C4-2B (cell line): ENCODE data around the gene CRAT.

Experiments used
- H3K27ac ChIP-seq: fragments of 450-650 bp; 2 replicates; pipeline ENCODE4 v1.5.1; 2017
- CTCF ChIP-seq: fragments of 450-650 bp; conservative IDR thresholded peaks from 2 replicates; pipeline ENCODE4 v1.5.1; 2017; ENCODE audit warnings: mild to moderate bottlenecking
- ZFX ChIP-seq: fragments of 450-650 bp; IDR thresholded peaks from 2 replicates; pipeline ENCODE4 v1.6.1; 2017

CRAT gene

DNA sequence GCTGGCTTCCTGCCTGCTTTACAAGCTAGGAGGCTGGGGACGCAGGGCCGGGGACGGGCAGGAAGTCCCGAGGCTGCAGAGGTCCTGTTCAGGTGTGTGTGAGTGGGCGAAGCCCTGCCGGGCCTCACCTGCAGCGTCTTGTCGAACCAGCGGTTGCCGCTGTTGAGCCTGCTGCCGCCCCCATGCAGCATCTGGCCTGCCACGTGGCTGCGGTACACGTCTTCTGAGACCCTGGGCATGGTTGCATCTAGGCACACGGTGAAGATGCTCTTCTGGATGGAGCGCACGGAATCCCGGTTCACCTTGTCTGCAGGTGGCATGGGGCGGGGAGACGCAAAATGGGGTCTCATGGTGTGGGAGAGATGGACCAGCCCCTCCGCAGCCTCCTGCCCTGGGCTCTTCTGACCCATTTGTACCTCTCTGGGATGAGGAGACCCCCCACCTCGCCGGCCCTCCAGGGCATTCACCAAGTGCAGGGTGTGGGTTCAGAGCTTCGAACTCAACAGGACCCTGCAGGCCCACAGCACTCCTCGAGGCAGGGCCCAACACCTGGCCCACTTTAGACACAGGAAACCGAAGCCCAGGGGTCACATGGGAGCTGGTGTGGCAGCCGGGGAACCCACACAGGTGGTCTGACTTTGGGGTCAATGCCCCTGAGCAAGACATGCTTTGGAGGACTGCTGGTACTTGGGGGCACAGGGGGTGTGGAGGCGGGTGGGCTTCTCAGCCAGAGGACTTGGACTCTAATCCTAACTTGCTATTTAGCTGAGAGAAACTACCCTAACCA lies 10.0 kb downstream of the CRAT start:
- no peak overlapping the region for H3K27ac ChIP-seq
- TF ChIP-seq ZFX, result no peak
- no peak for TF ChIP-seq CTCF

DNA sequence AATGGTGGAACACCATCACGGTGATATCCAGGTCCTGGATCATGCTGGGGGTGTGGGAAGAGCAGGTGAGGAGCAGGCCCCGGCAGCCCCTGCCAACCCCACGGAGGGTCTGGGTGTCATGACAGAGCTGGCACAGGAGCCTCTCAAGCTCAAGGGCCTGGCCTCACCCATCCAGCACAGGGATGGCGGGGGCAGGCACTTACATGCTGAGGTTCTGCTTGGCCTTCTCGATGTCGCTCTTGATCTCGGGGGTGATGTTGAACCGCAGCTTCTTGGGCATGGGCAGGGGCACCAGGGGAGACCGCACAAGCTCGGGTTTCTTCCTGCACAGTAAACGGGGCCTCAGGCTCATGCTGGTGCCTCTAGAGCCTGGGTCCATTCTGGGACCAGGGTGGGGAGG lies 12.3 kb downstream of the CRAT start:
- TF ChIP-seq CTCF (no peak), ZFX (no peak)
- no peak overlapping the region for H3K27ac ChIP-seq

GRCh38 chr9:129097671-129098306 lies 12.8 kb downstream of the CRAT start:
- TF ChIP-seq CTCF (no peak), ZFX (no peak)
- no peak overlapping the region for H3K27ac ChIP-seq

DNA sequence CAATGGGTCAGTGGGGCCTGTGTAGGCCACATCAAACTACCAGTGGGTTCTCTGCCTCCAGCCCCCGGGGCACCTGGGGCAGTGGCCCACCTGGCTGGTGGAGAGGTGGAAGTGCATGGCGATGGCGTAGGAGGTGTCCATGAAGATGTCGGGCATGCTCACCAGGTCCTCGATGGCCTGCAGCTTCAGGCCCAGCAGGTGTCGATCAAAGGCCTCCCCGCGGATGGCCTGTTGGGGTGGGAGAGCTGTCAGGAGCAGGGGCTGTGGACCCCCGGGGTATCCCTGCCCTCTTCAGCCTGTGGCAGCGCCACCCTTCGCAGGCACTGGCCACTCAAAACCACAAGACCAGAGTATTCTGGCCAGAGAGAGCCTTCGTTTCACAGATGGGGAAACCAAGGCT lies 14.7 kb downstream of the CRAT start:
- H3K27ac ChIP-seq, result no peak overlapping the region
- TF ChIP-seq ZFX, result no peak
- no peak for TF ChIP-seq CTCF

- no peak overlapping the region for H3K27ac ChIP-seq
- TF ChIP-seq CTCF, result no peak
- TF ChIP-seq ZFX, result no peak
Measured at GRCh38 chr9:129095170-129095667, 15.4 kb downstream of the CRAT start.

DNA sequence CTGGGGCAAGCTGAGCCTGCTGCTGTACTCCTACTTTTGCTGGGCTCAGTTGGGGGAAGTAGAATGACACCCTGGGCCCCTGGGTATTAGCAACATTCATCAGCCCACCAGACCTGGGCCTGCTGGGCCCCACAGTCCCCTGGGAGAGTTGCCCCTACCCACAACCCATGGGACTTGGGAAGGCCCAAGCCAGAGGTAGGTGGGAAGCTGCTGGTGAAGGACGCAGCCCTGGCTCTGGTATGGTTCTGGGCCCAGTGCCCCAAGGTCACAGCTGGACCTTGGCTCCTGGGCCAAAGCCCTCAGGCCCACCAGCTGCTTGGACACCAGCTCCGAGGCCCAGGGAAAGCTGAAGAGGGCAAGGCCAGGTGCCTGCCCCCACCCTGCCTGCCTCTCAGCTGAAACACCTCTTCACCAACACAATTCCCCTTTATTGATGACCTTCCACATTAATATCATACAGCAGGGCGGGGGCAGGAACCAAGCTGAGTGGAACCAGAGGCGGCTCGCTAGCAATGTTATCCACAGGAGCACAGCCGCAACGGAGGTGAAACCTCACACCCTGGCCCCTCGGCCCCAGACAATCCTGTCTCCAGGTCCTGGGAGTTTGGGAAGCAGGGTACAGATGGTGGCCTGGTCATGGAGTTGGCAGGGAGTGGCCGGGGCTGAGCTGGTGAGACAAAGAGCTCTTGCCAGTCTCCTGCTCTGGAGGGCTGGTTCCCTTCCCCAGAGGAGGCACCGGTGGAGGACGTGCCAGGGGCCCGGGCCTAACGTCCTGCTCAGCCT lies 16.0 kb downstream of the CRAT start:
- no peak overlapping the region for H3K27ac ChIP-seq
- TF ChIP-seq CTCF, result no peak
- TF ChIP-seq ZFX, result no peak
